Loucy (cell line): ENCODE results near the gene EFCC1.

ENCODE experiments used
- H2AFZ ChIP-seq: fragments of 200-600 bp; sonication (generic); 2 replicates; pipeline ENCODE4 v1.6.0; 2016; ENCODE audit warnings: antibody characterized with exemption, mild to moderate bottlenecking, low read length, moderate library complexity
- H3F3A ChIP-seq: fragments of 200-600 bp; 2 replicates; pipeline ENCODE4 v1.6.0; 2016; ENCODE audit warnings: antibody characterized with exemption, low read depth, mild to moderate bottlenecking
- H3K27me3 ChIP-seq: fragments of 200-600 bp; sonication (generic); 2 replicates; pipeline ENCODE4 v1.6.1; 2014; ENCODE audit warnings: low read length, mild to moderate bottlenecking; ENCODE audit not compliant: insufficient read depth, poor library complexity, severe bottlenecking
- H3K36me3 ChIP-seq: fragments of 200-600 bp; sonication (generic); 2 replicates; pipeline ENCODE4 v1.6.1; 2016; ENCODE audit warnings: low read length; ENCODE audit not compliant: insufficient read depth
- H3K4me1 ChIP-seq: fragments of 200-600 bp; sonication (generic); 2 replicates; pipeline ENCODE4 v1.5.1; 2014; ENCODE audit warnings: low read length, mild to moderate bottlenecking; ENCODE audit not compliant: insufficient read depth, poor library complexity, severe bottlenecking
- H3K4me2 ChIP-seq: fragments of 200-600 bp; sonication (generic); 2 replicates; pipeline ENCODE4 v1.6.0; 2014; ENCODE audit warnings: antibody characterized with exemption, low read length, low read depth, mild to moderate bottlenecking; ENCODE audit not compliant: poor library complexity, severe bottlenecking
- H3K4me3 ChIP-seq: fragments of 200-600 bp; sonication (generic); 2 replicates; pipeline ENCODE4 v1.5.1; 2014; ENCODE audit warnings: low read length, mild to moderate bottlenecking, mixed read lengths; ENCODE audit not compliant: poor library complexity, severe bottlenecking
- H3K79me2 ChIP-seq: fragments of 200-600 bp; sonication (generic); 2 replicates; pipeline ENCODE4 v1.6.1; 2014; ENCODE audit warnings: low read length; ENCODE audit not compliant: insufficient read depth
- H3K9ac ChIP-seq: fragments of 200-600 bp; sonication (generic); 2 replicates; pipeline ENCODE4 v1.6.0; 2014; ENCODE audit warnings: mild to moderate bottlenecking, low read depth, low read length, moderate library complexity; ENCODE audit not compliant: poor library complexity, severe bottlenecking
- H3K9me2 ChIP-seq: fragments of 200-600 bp; sonication (generic); replicated peaks from 2 replicates; pipeline ENCODE4 v1.6.1; 2016; ENCODE audit warnings: low read depth, low read length, mixed read lengths
- H3K9me3 ChIP-seq: fragments of 200-600 bp; sonication (generic); 2 replicates; pipeline ENCODE4 v1.6.1; 2014; ENCODE audit warnings: mild to moderate bottlenecking, antibody characterized with exemption, low read length, low read depth; ENCODE audit not compliant: insufficient read depth
- H4K20me1 ChIP-seq: fragments of 200-600 bp; sonication (generic); 2 replicates; pipeline ENCODE4 v1.6.0; 2014; ENCODE audit warnings: antibody characterized with exemption, low read length, mild to moderate bottlenecking; ENCODE audit not compliant: insufficient read depth, poor library complexity, severe bottlenecking
- CTCF ChIP-seq: fragments of 200-600 bp; sonication (generic); conservative IDR thresholded peaks from 2 replicates; pipeline ENCODE4 v1.5.1; 2014; ENCODE audit warnings: mild to moderate bottlenecking, antibody characterized with exemption, low read length
- EZH2phosphoT487 ChIP-seq: fragments of 200-600 bp; IDR thresholded peaks from 2 replicates; pipeline ENCODE4 v1.6.1; 2018; ENCODE audit warnings: antibody characterized with exemption, mild to moderate bottlenecking, moderate library complexity, borderline replicate concordance

The EFCC1 gene

DNA sequence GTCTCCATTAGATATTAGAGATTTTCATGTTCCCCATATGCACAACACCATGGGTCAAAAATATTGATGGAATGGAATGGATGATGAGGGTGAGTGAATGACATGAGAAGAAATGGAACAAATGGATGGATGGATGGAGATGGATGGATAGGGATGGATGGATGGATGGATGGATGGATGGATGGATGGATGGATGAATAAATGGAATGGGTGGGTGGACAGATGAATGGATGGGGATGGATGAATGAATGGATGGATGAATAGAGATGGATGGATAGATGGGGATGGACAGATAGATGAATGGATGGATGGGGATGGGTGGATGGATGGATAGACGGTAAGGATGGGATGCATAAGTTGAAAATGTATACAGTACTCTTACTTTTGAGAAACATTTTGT lies 25.8 kb upstream of the EFCC1 start:
- Histone ChIP-seq H3K4me3 (no peak overlapping the region), H2AFZ (no peak overlapping the region), H3K4me1 (peaks cover 24% of the 10 kb centered on the region), H3K4me2 (no peak overlapping the region), H3F3A (no peaks in the 10 kb centered on the region; the same call in none of the 2 replicates), H3K79me2 (no peaks in the 10 kb centered on the region), H3K36me3 (no peaks in the 10 kb centered on the region), H3K9me3 (no peaks in the 10 kb centered on the region), H3K9me2 (no peaks in the 10 kb centered on the region), H3K27me3 (no peaks in the 10 kb centered on the region), H3K9ac (no peak overlapping the region), H4K20me1 (no peaks in the 10 kb centered on the region)
- no peak for TF ChIP-seq CTCF
- no peak for TF ChIP-seq EZH2phosphoT487

DNA sequence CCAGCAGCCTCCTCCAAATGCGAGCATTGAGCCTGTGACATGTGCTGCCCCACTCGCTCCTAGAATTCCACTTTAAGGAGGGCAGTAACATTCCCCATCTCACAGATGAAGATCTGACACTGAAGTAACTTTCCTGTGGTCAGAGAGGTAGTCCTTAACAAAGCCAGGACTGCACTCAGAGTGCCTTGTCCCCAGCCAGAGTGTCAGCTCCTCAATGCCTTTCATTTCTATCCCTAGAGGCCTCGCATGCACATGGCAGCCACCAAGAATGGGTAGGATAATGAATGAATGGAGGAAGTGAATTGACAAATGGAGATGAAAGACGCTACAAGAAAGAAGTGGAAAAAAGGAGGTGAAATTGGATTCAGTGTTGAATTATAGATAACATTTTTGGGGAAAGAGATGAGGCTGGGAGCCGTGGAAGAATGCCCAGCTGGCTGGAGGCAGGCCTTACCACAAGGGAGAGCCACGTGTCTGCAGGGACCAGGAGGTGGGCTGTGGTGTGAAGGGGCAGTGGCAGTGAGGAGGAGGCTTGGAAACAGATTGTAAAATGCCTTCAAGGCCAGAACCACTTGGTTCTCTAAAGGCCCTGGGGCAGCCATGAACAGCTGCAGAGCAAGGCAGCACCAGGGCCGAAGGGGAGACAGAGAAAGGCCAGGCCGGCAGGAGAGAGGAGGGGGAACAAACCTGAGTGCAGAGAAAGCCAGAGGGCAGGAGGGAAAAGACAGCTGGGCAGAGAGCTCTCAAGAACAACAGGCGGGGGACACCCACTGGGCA lies 17.6 kb upstream of the EFCC1 start:
- no peaks in the 10 kb centered on the region for H3K9me3 ChIP-seq
- no peak overlapping the region for H3K4me3 ChIP-seq
- H3K4me2 ChIP-seq, result no peak overlapping the region
- H3K9ac ChIP-seq, result peak overlapping the region; percentile 3
- no peaks in the 10 kb centered on the region for H3K27me3 ChIP-seq
- no peaks in the 10 kb centered on the region for H3F3A ChIP-seq
- 0 out of 2 replicates have a peak overlapping the region, but pooled peaks have one; percentile 25 for H2AFZ ChIP-seq
- no peaks in the 10 kb centered on the region for H4K20me1 ChIP-seq
- H3K4me1 ChIP-seq, result peaks cover 20% of the 10 kb centered on the region
- H3K9me2 ChIP-seq, result no peaks in the 10 kb centered on the region
- no peaks in the 10 kb centered on the region for H3K36me3 ChIP-seq
- TF ChIP-seq EZH2phosphoT487, result no peak
- no peak for TF ChIP-seq CTCF
- H3K79me2 ChIP-seq, result no peaks in the 10 kb centered on the region

GRCh38 chr3:128984596-128984995 lies 16.5 kb upstream of the EFCC1 start:
- Histone ChIP-seq H3K4me3 (no peak overlapping the region), H3K4me1 (peaks cover 20% of the 10 kb centered on the region), H3K79me2 (no peaks in the 10 kb centered on the region)

More at GRCh38 chr3:128984596-128984995, 16.5 kb upstream of the EFCC1 start:
- TF ChIP-seq EZH2phosphoT487, result no peak
- TF ChIP-seq CTCF, result no peak
- Histone ChIP-seq H3F3A (no peaks in the 10 kb centered on the region), H3K36me3 (no peaks in the 10 kb centered on the region), H3K4me2 (no peak overlapping the region), H4K20me1 (no peaks in the 10 kb centered on the region), H3K27me3 (no peaks in the 10 kb centered on the region), H3K9ac (no peak overlapping the region), H3K9me3 (no peaks in the 10 kb centered on the region), H3K9me2 (no peaks in the 10 kb centered on the region), H2AFZ (no peak overlapping the region)
